ENCODE data around the gene RNASE11. TPM values are rescaled to one million over a fixed set of nuclear protein-coding genes. Genes with fewer than 3 reads are reported as not detected.

The RNASE11 gene
- total RNA-seq, 1 experiment from 2014 or later = not detected

GRCh38 chr14:20609215-20610001 is 21.6 kb upstream of the RNASE11 start:
- Histone ChIP-seq H4K91ac (ENCODE audit: insufficient read length, low read depth, low read length) (no peak overlapping the region), H3K79me1 (ENCODE audit: insufficient read depth, low read depth, low read length, poor library complexity, severe bottlenecking) (no peaks in the 10 kb centered on the region), H3K23me2 (ENCODE audit: insufficient read length, low read depth, low read length, poor library complexity, severe bottlenecking) (peaks cover 5% of the 10 kb centered on the region), H3K79me2 (ENCODE audit: insufficient read depth, low read length) (no peaks in the 10 kb centered on the region), H3K4me2 (ENCODE audit: insufficient read depth, insufficient read length, low read length) (peak overlapping the region; percentile 85), H4K20me1 (ENCODE audit: control insufficient read depth, insufficient read depth, insufficient read length) (no peaks in the 10 kb centered on the region), H3K23ac (ENCODE audit: insufficient read length, low read depth, low read length) (no peak overlapping the region), H2BK20ac (ENCODE audit: low read depth, low read length, poor library complexity, severe bottlenecking) (no peak overlapping the region), H3K14ac (ENCODE audit: insufficient read depth, low read length) (no peak overlapping the region), H2BK15ac (ENCODE audit: low read depth, low read length) (no peak overlapping the region), H3K27me3 (ENCODE audit: insufficient read depth, low read length) (no peaks in the 10 kb centered on the region), H3K9me3 (ENCODE audit: control insufficient read depth, low read depth, low read length) (no peaks in the 10 kb centered on the region), H3K18ac (ENCODE audit: insufficient read length, low read depth, low read length) (no peak overlapping the region), H3K4me1 (ENCODE audit: insufficient read depth, low read length) (no peaks in the 10 kb centered on the region; the same call in 1 of the 2 replicates), H3K9ac (ENCODE audit: extremely low read depth, insufficient read length, low read length) (peak overlapping the region; percentile 67), H2BK5ac (ENCODE audit: insufficient read length, low read length) (no peak overlapping the region), H2AK5ac (ENCODE audit: insufficient read length, low read length) (no peak overlapping the region), H2BK12ac (ENCODE audit: insufficient read length, low read depth, low read length) (no peak overlapping the region), H3K56ac (ENCODE audit: insufficient read length, low read depth, low read length) (no peak overlapping the region), H4K8ac (replicated peaks; ENCODE audit: insufficient read length, low read depth, low read length) (no peak overlapping the region), H3K4ac (ENCODE audit: low read depth, low read length) (no peak overlapping the region), H2BK120ac (ENCODE audit: low read depth, low read length, poor library complexity, severe bottlenecking) (no peak overlapping the region), H3K27ac (ENCODE audit: insufficient read length, low read depth, low read length) (no peak overlapping the region), H2AFZ (ENCODE audit: low read length) (peak overlapping the region; percentile 37), H3T11ph (ENCODE audit: low read length) (no peak overlapping the region), H4K5ac (ENCODE audit: insufficient read length, low read depth, low read length) (no peak overlapping the region)
- Mint-ChIP-seq H3K4me3 (no peak overlapping the region), H3K36me3 (ENCODE audit: insufficient read depth in 1 of 3, low read depth in 3 of 3) (no peaks in the 10 kb centered on the region), H3K9me3 (no peaks in the 10 kb centered on the region; a peak in 1 of 5 replicates), H3K27me3 (ENCODE audit: low read depth) (no peaks in the 10 kb centered on the region), H3K4me1 (peaks cover 8 to 9% of the 10 kb centered on the region in 2 experiments), H3K27ac (no peak overlapping the region)
- peak; percentile 82 for DNase-seq
- TF ChIP-seq CTCF (conservative IDR thresholded peaks at IDR 0.05) = peak; percentile 97
- WGBS (ENCODE audit: extremely low coverage, insufficient read length, low lambda C conversion rate) = no CpG with 5 or more reads among the region's 44 CpGs
